GM21825 (cell line): Measurements from ENCODE around the gene SFMBT2.

ENCODE experiments used
- ATAC-seq: cut with Tn5 transposase; IDR thresholded peaks from one replicate; pipeline ENCODE4 v1.9.1; 2021; ENCODE audit warnings: mild to moderate bottlenecking, moderate library complexity; ENCODE audit not compliant: unreplicated experiment

The SFMBT2 gene

DNA sequence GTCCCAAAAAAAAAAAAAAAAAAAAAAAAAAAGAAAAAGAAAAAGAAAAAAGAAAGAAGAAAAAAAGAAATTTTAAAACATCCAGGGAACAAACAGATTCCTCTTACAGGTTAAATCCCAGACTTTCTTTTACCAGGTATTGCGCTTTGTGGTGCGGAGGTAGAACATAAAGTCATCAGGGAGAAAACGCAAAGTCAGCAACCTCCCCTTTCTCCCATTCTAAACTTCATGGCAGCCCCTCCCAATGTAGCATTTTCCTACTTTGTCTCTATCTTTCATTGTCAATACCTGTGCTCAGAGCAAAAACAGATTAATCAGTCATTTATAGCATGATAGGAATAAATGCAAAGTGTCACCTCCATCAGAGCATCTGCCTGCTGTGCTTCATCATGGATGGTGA is 299.7 kb downstream of the SFMBT2 start:
- no peak for ATAC-seq
